AG04450 (cell line): ENCODE data around the gene CAP2. TPM values are rescaled to one million over a fixed set of nuclear protein-coding genes. Genes with fewer than 3 reads are reported as not detected.
A peak's percentile ranks its signal among the peaks of the same experiment; 100 is the strongest.
"Not testable (repeated sequence)": the region's sequence is repeated elsewhere in the genome, so short reads cannot be mapped to it uniquely, and the experiment has no call there.

ENCODE experiments used
- CTCF ChIA-PET: fragments of 300-600, 350-600 bp; formaldehyde crosslinking; extraction: SDS; loops from one replicate; lab custom pipeline; 2022; ENCODE audit warnings: antibody characterized with exemption, inconsistent platforms; lab: Charles Lee
- POLR2A ChIA-PET: fragments of 350-600 bp; formaldehyde crosslinking; extraction: SDS; loops from one replicate; lab custom pipeline; 2021; ENCODE audit warnings: antibody characterized with exemption, inconsistent platforms; lab: Yijun Ruan, JAX
- DNase-seq: peaks from one replicate; pipeline ENCODE4 v3.0.0-alpha.2; 2011; ENCODE audit warnings: low read depth, low spot score
- H3K27ac ChIP-seq: one replicate; pipeline ENCODE4 v1.5.1; 2012; ENCODE audit warnings: low read depth, low read length, control low read depth
- H3K27me3 ChIP-seq: one replicate; pipeline ENCODE4 v1.6.0; 2012; ENCODE audit warnings: low read length; ENCODE audit not compliant: control insufficient read depth, insufficient read depth
- H3K4me3 ChIP-seq: 2 replicates; pipeline ENCODE4 v1.5.1; 2011; ENCODE audit warnings: mild to moderate bottlenecking, low read depth, low read length, control low read depth
- H3K9me3 ChIP-seq: 2 replicates; pipeline ENCODE4 v1.5.1; 2012; ENCODE audit warnings: low read length; ENCODE audit not compliant: control insufficient read depth, insufficient read depth
- CTCF ChIP-seq: IDR thresholded peaks from 2 replicates; pipeline ENCODE4 v1.5.1; 2011; ENCODE audit warnings: low read depth, low read length, control low read depth, inconsistent platforms
- polyA plus RNA-seq: library from polyadenylated mRNA; depleted of rRNA; stranded (reverse); fragments of >200 nt; gene quantifications from 2 replicates; pipeline ENCODE4 v1.2.3, GENCODE V29; 2011

Gene CAP2
- polyA plus RNA-seq, 1 experiment, result 74.4 TPM

- ChIA-PET CTCF (interaction anchor here (0.9 to 1.2 kb wide), 2 partner anchors 11 to 14 kb away, joined by 3 to 5 read pairs; no protein-coding TSS in a partner anchor), POLR2A (interaction anchor here (0.5 to 0.9 kb wide), 3 partner anchors 11 to 160 kb away, joined by 3 to 6 read pairs (median 4); no protein-coding TSS in a partner anchor)
- DNase-seq, result peak; percentile 44
- H3K4me3 ChIP-seq, result no peak overlapping the region
- no peak for TF ChIP-seq CTCF
- no peaks in the 10 kb centered on the region for H3K27me3 ChIP-seq
- H3K9me3 ChIP-seq, result no peaks in the 10 kb centered on the region
- no peak overlapping the region for H3K27ac ChIP-seq
Measured at GRCh38 chr6:17429383-17430061, 36.1 kb downstream of the CAP2 start.

GRCh38 chr6:17431581-17431980, 38.2 kb downstream of the CAP2 start:
- ChIA-PET POLR2A (interaction anchor here (0.5 to 0.6 kb wide), 2 partner anchors 18 to 83 kb away, joined by 3 to 8 read pairs; no protein-coding TSS in a partner anchor), CTCF (no interaction called here)
- no peaks in the 10 kb centered on the region for H3K9me3 ChIP-seq
- no peak overlapping the region for H3K4me3 ChIP-seq
- TF ChIP-seq CTCF, result no peak
- no peak overlapping the region for H3K27ac ChIP-seq
- no peaks in the 10 kb centered on the region for H3K27me3 ChIP-seq
- peak; percentile 48 for DNase-seq

GRCh38 chr6:17432356-17432755, 39.0 kb downstream of the CAP2 start:
- Histone ChIP-seq H3K27me3 (no peaks in the 10 kb centered on the region), H3K27ac (no peak overlapping the region), H3K9me3 (no peaks in the 10 kb centered on the region), H3K4me3 (no peak overlapping the region)
- ChIA-PET CTCF (no interaction called here), POLR2A (no interaction called here)
- no peak for DNase-seq
- TF ChIP-seq CTCF, result no peak

DNA sequence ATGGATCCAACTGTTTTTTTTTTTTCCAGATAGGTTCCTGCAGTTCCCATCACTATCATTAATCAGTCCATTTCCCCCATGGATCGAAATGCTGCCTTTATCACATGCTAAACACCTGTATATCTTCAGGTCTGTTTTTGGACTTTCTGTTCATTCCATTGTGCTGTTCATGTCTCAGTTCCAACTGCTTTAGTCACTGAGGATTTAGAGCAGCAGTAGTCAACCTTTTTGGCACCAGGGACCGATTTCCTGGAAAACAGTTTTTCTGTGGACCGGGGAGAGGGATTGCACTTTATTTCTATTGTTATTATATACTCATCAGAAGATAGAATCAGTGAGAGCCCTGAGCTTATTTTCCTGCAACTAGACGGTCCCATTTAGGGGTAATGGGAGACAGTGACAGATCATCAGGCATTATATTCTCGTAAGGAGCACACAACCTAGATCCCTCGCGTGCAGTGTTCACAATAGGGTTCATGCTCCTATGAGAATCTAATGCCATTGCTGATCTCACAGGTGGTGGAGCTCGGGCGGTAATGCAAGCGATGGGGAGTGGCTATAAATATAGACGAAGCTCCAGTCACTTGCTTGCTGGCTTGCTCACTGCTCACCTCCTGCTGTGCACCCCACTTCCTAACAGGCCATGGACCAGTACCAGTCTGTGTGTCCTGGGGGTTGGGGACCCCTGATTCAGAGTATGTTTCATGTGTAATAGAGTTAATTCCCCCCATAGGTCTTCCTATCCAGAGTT, 46.0 kb downstream of the CAP2 start:
- ChIA-PET POLR2A (no interaction called here), CTCF (no interaction called here)
- H3K9me3 ChIP-seq, result no peaks in the 10 kb centered on the region
- no peak for DNase-seq
- TF ChIP-seq CTCF, result no peak
- no peak overlapping the region for H3K4me3 ChIP-seq
- H3K27me3 ChIP-seq, result no peaks in the 10 kb centered on the region
- no peak overlapping the region for H3K27ac ChIP-seq

DNA sequence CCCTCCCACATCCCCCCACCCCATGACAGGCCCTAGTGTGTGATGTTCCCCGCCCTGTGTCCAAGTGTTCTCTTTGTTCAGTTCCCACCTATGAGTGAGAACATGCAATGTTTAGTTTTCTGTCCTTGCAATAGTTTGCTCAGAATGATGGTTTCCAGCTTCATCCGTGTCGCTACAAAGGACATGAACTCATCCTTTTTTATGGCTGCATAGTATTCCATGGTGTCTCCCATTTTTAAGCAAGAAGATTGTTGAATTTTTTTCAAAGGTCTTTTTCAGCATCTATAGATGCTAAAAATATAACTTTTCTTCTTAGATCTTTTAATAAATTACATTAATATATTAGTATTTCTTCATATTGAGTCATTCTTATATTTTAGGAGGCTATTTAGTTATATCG, 47.4 kb downstream of the CAP2 start:
- CTCF ChIA-PET, H3K9me3 ChIP-seq, H3K4me3 ChIP-seq, H3K27me3 ChIP-seq, H3K27ac ChIP-seq, POLR2A ChIA-PET, DNase-seq: not testable (repeated sequence)
